Epithelial cell of esophagus (primary cell): ENCODE measurements around the gene ZKSCAN4.

Experiments used
- DNase-seq: peaks from one replicate; pipeline ENCODE4 v3.0.0; 2010; ENCODE audit warnings: low read depth
- H3K4me3 ChIP-seq: 2 replicates; pipeline ENCODE4 v1.5.1; 2011; ENCODE audit warnings: mild to moderate bottlenecking, low read length, control low read depth
- CTCF ChIP-seq: IDR thresholded peaks from 2 replicates; pipeline ENCODE4 v1.5.1; 2011; ENCODE audit warnings: low read depth, mild to moderate bottlenecking, low read length, control low read depth, inconsistent platforms; ENCODE audit not compliant: insufficient read depth; ENCODE audit errors: missing control alignments

The ZKSCAN4 gene

DNA sequence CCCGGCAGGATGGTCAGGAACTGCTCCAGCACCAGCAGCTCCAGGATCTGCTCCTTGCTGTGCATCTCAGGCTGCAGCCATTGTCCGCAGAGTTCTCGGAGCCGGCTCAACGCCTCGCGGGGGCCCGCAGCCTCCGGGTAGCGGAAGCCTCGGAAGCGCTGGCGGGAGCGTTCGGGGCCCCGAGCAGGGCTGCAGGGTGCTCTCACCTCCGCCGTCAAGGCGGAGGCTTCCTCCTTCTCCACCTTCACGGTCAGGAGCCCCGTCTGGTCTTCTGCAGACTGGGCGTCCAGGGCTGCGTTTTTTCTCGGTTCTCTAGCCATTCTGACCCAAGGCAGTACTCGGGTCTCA is 434 bp downstream of the ZKSCAN4 start:
- TF ChIP-seq CTCF: no peak
- peak; percentile 34 for DNase-seq
- H3K4me3 ChIP-seq: peak overlapping the region; percentile 98

DNA sequence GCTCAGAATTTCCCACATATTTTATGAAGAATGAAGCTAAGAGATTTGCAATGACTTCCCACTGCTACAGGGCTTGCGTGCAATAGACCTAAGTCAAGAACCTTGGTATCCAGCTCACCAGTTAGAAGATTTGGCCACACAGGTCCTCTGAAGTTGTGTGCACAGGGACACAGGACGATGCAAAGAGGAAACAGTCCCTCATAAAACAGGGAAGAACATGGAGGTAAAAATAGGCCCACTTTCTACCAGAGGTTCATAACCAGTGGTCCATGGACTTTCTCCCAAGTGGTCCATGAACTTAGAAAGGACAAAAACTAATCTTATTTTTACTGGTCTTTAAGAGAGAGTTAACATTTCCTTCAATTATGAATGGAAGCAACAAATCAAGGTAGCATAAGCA is 1.3 kb downstream of the ZKSCAN4 start:
- TF ChIP-seq CTCF: no peak
- peak overlapping the region; percentile 98 for H3K4me3 ChIP-seq
- DNase-seq: no peak

- no peak for TF ChIP-seq CTCF
- no peak overlapping the region for H3K4me3 ChIP-seq
- no peak for DNase-seq
These were observed 3.2 kb downstream of the ZKSCAN4 start for GRCh38 chr6:28248916-28249315.

DNA sequence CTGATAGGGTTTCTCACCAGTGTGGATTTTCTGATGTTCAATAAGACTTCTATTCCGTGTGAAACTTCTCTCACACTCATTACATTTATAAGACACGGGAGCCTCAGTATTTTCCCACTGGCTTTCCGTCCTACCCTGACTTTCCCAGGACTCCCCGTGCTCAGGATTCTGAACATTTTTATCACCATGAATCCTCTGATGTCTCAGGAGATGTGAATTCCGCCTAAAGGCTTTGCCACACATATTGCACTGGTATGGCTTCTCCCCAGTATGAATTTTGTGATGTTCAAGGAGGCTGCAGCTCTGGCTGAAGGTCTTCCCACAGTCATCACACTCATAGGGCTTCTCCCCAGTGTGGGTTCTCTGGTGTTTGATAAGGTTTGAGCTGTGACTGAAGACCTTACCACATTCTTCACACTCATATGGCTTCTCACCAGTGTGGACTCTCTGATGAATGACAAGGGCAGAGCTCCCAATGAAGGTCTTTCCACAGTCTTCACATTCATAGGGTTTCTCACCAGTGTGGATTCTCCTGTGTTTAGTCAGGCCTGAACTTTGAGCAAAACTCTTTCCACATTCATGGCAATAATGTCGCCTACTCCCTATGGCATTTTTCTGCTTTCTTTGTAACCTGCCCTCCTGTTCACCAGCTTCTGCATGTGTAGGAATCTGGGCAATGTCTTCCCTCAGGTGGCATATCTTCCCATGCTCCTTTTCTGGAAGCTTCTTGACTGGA is 6.7 kb downstream of the ZKSCAN4 start:
- no peak for TF ChIP-seq CTCF
- no peak for DNase-seq
- no peak overlapping the region for H3K4me3 ChIP-seq

GRCh38 chr6:28243946-28244345 is 8.1 kb downstream of the ZKSCAN4 start:
- TF ChIP-seq CTCF: no peak
- no peak overlapping the region for H3K4me3 ChIP-seq
- no peak for DNase-seq

DNA sequence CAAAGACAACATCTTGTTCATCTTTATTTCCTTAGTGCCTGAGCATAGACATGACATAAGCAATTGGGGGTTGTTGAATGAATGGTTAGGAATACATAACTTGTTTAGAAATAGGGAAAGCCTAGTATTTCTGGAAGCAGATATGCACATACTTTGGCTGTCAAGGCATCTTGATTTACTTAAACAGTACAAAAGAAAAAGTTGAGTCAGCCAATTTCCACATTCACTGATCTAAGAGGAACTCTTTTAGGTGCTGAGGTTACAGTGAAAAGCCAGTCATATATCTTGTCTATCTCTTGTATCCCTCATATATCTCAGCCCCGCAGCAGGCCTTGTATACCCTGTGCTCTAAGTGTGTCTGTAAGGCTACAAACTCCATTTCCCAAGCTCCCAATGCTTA is 11.6 kb downstream of the ZKSCAN4 start:
- DNase-seq: no peak
- no peak overlapping the region for H3K4me3 ChIP-seq
- TF ChIP-seq CTCF: no peak

- DNase-seq: no peak
- no peak for TF ChIP-seq CTCF
- no peak overlapping the region for H3K4me3 ChIP-seq
These were observed 12.4 kb downstream of the ZKSCAN4 start for GRCh38 chr6:28239636-28240035.
